Hematopoietic multipotent progenitor cell treated with erythropoietin and hydrocortisone succinate and interleukin-3 and kit ligand, for 8 days (in vitro differentiated cells): ENCODE measurements around the gene TDRKH.
A peak's percentile ranks its signal among the peaks of the same experiment; 100 is the strongest.

Experiments
- DNase-seq: peaks from one replicate; pipeline ENCODE4 v3.0.0-alpha.2; 2015

TDRKH gene, protein sequence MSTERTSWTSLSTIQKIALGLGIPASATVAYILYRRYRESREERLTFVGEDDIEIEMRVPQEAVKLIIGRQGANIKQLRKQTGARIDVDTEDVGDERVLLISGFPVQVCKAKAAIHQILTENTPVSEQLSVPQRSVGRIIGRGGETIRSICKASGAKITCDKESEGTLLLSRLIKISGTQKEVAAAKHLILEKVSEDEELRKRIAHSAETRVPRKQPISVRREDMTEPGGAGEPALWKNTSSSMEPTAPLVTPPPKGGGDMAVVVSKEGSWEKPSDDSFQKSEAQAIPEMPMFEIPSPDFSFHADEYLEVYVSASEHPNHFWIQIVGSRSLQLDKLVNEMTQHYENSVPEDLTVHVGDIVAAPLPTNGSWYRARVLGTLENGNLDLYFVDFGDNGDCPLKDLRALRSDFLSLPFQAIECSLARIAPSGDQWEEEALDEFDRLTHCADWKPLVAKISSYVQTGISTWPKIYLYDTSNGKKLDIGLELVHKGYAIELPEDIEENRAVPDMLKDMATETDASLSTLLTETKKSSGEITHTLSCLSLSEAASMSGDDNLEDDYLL

DNA sequence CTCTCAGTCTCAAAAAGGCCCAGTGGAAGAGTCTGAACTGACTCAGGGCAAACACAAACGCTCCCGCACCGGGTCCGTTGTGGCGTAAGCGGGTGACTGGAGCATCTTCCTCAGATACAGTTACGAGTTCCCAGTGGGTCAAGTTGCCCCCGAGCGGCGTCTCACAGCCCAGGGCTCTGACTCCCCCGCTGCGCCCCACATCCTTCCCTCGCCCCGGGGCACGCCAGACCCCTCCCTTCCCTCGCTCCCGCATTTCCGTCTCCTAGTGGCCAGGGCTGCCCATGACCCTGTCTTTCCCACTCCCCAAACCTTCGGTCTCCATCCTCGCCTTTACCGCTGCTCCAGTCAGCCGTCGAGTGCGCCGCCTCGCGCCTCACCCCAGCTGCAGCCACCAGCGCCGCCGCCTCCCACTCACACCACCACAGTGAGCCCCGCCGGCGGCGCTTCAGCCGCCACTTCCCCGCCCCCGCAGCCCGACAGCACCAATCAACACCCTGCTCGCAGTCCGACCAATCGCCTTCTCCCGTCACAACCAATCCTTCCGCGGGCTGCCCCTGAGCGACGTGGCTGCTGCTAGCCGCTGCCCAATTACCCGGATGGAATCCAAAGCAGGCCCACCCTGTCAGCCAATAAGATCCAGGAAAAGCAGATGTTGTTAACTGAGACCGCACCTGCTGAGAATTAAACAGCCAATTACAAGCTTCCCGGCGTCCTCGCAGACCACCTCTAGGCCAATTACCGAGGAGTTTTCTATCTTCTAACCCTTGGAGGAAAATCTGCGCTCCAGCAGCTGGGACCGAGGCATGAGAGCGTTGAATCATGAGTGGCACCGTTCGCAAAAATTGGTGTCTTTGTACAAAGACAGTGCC is at the start of gene TDRKH:
TSS of gene TDRKH (minus strand) at position 430 of the 869 bp plus-strand sequence. CDS start 7,478 bp downstream, outside the sequence.
- peak; percentile 99 for DNase-seq

DNA sequence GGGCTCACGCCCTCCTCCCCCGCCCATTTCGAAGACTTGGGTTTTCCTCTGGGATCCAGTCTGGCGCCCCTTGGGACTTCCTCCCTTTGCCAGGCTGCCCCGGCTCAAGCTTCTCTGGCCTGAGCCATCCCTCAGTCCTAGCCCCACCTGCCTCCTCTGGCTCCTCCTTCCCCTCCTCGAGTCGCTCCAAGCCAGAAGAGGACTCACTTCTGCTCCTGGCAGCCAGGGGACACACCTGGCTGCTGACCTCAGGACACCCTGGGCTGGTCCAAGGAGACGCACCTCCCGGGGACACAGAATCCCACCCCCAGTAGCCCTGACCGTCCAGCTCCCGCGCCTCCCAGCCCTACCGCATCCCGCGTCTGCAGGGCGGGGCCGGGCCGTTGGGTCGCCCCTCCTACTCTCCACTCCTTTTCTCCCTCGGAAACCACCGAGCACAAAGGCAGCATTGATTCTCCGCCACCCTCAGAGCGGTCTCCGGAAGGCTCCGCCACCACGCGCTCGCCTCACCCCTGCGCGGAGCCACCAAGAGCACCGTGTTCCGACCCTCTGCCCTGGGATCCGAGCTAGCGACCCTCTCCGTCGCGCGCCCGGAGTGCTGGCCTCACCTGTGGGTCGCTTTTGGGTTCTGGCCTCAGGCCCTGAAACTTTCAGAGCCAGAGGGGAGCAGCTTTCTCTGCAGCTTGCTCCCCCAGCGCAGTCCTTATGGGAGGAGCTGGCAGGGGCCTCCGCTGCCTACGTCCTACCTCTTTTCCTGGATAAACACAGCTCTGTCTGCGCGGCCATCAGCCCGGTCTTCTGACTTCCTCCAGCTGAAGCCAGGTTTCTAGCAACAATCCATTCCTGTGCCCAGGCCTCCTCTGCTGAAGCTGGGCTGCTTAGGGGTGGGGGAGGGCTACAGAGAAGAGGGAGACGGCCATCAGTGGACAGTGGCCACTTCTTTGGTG is 49.4 kb upstream of the TDRKH start, which contains the start of gene C2CD4D:
TSS of gene C2CD4D (minus strand) at position 364 of the 947 bp plus-strand sequence. CDS start 831 bp downstream, outside the sequence.
- no peak for DNase-seq

DNA sequence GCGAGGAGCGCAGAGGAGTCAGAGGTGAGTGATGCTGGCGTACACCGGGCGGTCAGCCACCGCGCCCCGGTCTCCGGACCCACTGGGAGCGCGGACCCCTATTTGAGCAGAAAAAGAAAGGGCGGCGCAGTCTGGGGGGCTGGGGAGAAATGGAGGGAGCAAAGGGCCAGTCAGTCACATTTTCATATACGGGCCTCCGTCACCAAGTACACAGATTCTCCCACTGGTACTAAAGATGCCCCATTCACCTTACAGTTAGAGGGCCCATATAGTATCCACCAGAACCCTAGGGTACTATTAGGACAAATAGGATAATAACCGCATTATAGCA is 48.7 kb upstream of the TDRKH start:
- DNase-seq: no peak

GRCh38 chr1:151838222-151839081 is 48.2 kb upstream of the TDRKH start:
- DNase-seq: no peak

- no peak for DNase-seq
Measured at GRCh38 chr1:151837884-151838221, 47.6 kb upstream of the TDRKH start.

GRCh38 chr1:151837197-151837596 is 46.9 kb upstream of the TDRKH start:
- DNase-seq: no peak

DNA sequence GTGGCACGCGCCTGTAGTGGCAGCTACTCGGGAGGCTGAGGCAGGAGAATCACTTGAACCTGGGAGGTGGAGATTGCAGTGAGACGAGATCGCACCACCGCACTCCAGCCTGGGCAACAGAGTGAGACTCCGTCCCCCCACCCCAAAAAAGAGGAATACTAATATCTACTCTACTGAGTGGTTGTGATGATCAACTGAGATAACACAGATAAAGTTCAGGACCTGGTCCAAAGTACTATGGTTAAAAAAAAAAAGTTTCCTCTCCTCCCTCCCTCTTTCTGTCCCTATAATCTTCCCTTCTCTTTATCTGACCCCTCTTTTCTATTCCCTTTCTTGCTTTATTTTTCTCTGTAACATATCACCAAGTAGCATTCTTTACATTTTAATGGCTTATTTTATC is 45.3 kb upstream of the TDRKH start:
- DNase-seq: no peak

- no peak for DNase-seq
Measured at GRCh38 chr1:151834239-151834638, 43.9 kb upstream of the TDRKH start.

DNA sequence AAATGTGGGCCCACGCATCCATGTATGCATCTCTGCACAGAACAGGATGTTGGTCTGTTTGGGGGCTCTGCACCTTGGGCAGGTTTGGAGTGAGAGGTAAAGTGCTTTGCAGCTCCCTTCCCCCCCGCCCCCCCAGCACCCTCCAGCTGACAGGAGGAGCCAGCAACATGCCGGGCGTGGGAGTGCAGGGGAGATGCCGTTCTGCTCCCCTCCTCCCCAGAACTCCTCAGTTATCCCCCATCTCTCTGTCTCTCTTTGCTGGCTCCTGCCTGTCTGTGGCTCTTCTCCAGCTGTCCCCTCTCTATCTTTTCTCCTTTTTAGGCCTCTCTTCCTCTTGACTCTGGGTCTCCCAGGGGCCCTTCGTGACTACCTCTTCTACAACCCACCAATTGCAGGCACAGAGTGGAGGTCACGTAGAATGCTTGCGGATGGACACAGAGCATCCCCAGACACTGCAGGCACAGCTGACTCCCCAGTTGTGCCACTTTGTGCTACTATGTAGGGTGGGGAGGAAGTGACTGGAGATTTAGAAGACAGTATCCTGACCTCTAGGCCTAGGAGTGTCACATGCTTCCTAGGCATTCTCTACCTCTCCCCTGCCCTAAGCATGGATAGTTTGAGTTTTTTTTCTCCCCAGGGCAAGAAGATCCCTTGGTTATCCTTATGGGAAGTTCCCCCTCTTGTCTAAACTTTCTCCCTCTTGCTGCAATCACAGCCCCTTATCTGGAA is 43.0 kb upstream of the TDRKH start:
- DNase-seq: no peak

DNA sequence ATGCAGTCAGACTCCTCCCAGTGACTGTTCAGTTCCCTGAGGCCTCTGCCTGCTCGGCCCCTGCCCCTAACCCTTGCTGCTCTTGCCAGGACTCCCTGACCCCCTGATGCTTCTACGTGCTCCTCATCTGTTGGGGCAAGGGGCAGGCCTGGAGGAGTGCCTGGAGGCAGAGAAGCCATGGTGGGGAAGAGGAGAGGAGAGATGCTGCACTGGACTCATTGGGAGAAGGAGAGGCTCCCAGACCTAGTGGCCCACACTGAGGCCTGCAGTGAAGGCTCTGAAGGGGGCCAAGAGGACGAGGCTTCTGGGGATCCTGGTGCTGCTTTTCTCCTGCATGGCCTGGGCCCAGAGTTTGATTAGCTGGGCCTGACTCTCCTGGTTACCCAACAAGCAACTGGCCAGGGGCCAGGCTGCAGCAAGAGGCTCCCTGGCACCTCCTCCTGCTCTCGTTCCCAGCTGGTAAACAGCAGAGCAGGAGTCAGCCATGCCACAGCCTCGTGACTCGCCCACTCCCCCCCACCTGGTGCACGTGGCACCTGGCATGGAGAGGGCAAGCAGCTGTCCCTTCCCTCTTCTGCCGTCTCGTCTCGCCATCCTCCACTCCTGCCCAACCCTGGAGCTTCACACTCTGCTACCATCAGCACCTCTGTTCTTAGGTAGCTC is 42.1 kb upstream of the TDRKH start:
- DNase-seq: no peak

GRCh38 chr1:151831605-151832004 is 41.3 kb upstream of the TDRKH start, which contains the start of gene RORC:
Gene RORC, minus strand, starts transcription at chr1:151831802. Its CDS starts 38 bp downstream, at chr1:151831764.
- DNase-seq: no peak

GRCh38 chr1:151831256-151831591 is 40.9 kb upstream of the TDRKH start:
- no peak for DNase-seq

GRCh38 chr1:151830055-151830454 is 39.8 kb upstream of the TDRKH start:
- DNase-seq: no peak

DNA sequence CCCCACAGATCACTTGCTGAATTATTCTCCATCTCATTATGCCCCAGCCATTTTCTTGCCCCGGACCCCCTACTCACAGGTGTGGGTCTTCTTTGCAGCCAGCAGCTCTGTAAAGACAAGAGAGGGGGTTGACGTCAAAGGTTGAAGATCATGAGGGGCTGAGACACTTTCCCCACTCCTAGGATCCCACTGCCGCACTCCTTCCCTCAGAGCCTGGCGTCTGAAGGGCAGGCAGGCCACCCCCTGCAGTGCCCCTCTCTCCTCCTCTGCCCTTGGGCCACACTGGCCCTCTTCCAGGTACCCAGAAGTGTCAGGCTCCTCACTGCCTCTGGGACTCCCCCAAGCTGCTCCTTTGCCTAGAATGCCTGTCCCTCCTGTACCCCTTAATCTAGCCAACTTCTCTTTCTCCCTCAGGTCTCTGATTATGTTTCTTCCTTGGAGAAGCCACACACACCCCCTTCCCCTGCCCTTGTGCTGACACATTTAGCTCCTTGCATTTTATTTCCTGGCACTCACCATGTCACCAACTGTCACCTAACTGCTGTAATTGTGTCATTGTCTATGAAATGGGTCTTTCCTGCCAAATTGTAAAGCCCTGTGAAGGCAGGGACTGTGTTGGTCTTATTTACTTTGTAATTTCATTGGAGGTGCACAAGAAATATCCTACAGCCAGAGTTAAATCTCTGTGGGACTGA is 39.2 kb upstream of the TDRKH start:
- no peak for DNase-seq

- no peak for DNase-seq
Measured at GRCh38 chr1:151828921-151829320, 38.6 kb upstream of the TDRKH start.

DNA sequence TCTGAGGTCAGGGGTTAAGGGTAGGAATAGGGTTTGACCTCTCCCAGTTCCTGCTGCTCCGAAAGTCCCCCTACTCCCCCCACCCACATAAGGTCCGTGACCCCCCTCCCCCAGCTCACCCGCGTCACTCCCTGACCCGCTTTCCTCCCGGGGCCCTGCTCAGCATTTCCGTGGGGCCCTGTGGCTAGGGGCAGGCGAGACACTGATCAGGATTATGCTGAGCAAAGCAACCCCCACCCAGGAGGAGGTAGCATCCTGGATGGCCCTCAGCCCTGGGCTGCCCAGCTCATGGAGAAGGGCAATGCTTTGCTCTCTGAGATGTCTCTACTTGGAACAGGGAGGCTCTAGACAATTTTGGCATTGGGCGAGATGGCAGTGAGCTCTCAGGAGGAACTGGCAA is 37.6 kb upstream of the TDRKH start:
- DNase-seq: no peak

- no peak for DNase-seq
Measured at GRCh38 chr1:151825751-151826660, 35.7 kb upstream of the TDRKH start.

DNA sequence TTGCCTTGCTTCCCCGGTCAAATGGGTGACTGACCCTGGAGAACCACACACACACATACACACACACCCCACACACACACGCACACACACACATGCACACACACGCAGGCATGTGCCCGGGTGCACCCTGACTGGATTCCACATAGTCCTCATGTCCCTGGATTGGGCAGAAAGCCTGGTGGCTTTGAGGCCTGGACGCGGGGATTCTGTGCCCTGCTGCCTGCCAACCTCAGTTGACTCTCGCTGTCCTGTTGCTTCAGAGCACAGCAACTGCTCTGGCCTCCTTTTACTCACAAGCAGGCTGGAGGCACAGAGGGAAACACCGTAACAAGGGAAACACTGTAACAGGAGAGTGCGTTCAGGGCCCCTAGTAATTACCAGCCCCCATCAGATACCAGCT is 34.9 kb upstream of the TDRKH start:
- no peak for DNase-seq

DNA sequence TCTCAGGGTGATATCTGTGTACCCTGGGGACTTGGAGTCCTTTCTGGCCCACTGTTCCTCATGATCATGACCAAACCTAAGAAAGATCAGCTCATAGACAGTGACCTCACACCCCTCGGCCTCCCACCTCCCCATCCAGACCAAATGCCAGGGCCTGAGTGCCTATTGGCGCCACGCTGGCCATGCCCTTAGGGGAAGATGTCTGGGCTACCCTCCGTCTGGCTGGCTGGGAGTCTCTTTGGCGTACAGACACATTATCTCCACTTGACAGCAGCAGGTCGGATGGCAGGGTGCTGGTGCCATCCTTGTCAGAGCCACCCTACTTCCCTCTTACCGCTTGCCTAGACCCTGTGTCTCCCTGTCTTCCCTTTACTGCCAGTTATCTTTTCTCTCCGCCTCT is 32.9 kb upstream of the TDRKH start:
- DNase-seq: no peak
